HG03280 (cell line): ENCODE results near the gene PFN4.
A peak's percentile ranks its signal among the peaks of the same experiment; 100 is the strongest.
"Not testable (repeated sequence)": the region's sequence is repeated elsewhere in the genome, so short reads cannot be mapped to it uniquely, and the experiment has no call there.

Source experiments
- ATAC-seq: cut with Tn5 transposase; IDR thresholded peaks from one replicate; pipeline ENCODE4 v1.9.1; 2021; ENCODE audit warnings: mild to moderate bottlenecking, moderate library complexity; ENCODE audit not compliant: unreplicated experiment

The PFN4 gene

GRCh38 chr2:24115057-24115456, 8.1 kb downstream of the PFN4 start:
- no peak for ATAC-seq

DNA sequence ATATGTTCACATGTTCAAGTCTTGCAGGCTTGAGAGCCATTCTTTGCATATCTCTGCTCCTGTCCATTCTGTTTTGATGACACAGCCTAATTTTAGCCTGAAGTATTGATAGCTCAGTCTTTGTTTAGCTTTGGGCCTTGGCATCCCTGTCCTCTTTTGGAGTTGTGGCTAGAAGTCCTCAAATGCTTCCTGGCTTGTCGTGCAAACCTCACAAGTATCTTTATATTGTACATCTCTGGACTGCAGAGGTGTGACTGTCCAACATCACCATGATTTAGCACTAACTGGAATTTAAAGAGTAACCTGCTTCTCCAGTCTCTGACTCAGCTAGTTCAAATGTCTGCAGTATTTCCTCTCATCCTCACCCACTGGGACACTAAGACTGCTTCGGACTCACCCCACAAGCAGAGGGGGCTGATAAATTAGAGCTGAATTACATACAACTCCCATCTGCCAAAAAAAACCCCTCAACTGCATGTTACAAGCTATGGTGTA, 11.7 kb downstream of the PFN4 start:
- ATAC-seq, result no peak

GRCh38 chr2:24110660-24111303, 12.4 kb downstream of the PFN4 start:
- no peak for ATAC-seq

DNA sequence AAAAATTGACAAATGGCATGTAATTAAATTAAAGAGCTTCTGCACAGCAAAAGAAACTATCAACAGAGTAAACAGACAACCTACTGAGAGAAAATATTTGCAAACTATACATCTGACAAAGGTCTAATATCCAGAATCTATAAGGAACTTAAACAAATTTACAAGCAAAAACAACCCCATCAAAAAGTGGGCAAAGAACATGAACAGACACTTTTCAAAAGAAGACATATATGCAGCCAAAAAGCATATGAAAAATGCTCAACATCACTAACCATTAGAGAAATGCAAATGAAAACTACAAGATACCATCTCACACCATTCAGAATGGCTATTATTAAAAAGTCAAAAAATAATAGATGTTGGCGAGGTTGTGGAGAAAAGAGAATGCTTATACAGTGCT, 13.7 kb downstream of the PFN4 start:
- ATAC-seq, result not testable (repeated sequence)

DNA sequence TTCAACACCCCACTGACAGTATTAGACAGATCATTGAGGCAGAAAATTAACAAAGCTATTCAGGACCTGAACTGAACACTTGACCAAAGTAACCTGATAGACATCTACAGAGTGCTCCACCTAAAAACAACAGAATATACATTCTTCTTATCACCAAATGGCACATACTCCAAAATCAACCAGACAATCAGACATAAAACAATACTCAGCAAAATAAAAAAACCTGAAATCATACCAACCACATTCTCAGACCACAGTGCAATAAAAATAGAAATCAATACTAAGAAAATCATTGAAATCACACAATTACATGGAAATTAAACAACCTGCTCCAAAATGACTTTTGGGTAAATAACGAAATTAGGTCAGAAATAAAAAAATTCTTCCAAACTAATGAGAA, 15.8 kb downstream of the PFN4 start:
- no peak for ATAC-seq

- no peak for ATAC-seq
Observed at GRCh38 chr2:24106786-24107185, 16.3 kb downstream of the PFN4 start.

DNA sequence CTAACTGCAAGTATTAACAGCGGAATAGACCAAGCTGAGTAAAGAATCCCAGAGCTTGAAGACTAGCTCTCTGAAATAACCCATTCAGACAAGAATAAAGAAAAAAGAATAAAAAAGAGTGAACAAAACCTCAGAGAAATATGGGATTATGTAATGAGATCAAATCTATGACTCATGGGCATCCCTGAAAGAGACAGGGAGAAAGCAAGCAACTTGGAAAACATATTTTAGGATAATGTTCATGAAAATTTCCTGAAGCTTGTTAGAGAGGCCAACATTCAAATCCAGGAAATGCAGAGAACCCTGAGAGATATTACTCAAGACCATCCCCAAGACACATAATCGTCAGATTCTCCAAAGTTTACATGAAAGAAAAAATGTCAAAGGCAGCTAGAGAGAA, 17.3 kb downstream of the PFN4 start:
- ATAC-seq, result no peak

GRCh38 chr2:24104906-24105305, 18.2 kb downstream of the PFN4 start:
- no peak for ATAC-seq

GRCh38 chr2:24104110-24104650, 19.0 kb downstream of the PFN4 start:
- no peak for ATAC-seq

GRCh38 chr2:24102677-24103076, 20.5 kb downstream of the PFN4 start:
- ATAC-seq, result no peak

- ATAC-seq, result no peak
Observed at GRCh38 chr2:24101992-24102391, 21.1 kb downstream of the PFN4 start.

DNA sequence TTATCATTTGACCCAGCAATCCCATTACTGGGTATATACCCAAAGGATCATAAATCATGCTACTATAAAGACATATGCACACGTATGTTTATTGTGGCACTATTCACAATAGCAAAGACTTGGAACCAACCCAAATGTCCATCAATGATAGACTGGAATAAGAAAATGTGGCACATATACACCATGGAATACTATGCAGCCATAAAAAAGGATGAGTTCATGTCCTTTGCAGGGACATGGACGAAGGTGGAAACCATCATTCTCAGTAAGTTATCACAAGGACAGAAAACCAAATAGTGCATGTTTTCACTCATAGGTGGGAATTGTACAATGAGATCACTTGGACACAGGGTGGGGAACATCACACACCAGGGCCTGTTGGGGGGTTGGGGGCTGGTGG, 22.4 kb downstream of the PFN4 start:
- not testable (repeated sequence) for ATAC-seq

GRCh38 chr2:24095171-24095677, 27.9 kb downstream of the PFN4 start:
- not testable (repeated sequence) for ATAC-seq

DNA sequence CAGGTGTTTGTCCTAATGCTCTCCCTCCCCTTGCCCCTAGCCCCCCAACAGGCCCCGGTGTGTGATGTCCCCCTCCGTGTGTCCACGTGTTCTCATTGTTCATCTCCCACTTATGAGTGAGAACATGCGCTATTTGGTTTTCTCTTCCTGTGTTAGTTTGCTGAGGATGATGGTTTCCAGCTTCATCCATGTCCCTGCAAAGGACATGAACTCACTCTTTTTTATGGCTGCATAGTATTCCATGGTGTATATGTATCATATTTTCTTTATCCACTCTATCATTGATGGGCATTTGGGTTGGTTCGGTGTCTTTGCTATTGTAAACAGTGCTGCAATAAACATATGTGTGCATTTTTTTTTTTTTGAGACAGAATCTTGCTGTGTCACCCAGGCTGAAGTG, 29.9 kb downstream of the PFN4 start:
- not testable (repeated sequence) for ATAC-seq

- no peak for ATAC-seq
Observed at GRCh38 chr2:24088821-24089359, 34.2 kb downstream of the PFN4 start.

DNA sequence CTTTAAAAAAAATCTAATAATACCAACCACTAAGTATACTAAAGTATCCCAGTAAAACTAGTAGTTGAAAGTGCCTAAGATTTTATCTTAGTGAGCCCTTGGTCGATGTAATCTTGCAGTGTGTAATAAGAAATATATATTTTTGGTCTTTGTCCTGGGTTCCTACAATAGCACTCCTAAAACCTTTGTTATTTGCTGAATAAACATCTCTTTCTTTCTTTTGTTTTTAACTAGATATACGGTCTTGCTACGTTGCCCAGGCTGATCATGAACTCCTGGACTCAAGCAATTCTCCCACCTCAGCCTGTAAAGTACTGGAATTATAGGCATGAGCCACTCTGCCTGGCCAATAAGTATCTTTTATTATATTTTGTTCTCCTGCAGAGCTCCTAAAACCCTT, 36.1 kb downstream of the PFN4 start:
- ATAC-seq, result no peak

DNA sequence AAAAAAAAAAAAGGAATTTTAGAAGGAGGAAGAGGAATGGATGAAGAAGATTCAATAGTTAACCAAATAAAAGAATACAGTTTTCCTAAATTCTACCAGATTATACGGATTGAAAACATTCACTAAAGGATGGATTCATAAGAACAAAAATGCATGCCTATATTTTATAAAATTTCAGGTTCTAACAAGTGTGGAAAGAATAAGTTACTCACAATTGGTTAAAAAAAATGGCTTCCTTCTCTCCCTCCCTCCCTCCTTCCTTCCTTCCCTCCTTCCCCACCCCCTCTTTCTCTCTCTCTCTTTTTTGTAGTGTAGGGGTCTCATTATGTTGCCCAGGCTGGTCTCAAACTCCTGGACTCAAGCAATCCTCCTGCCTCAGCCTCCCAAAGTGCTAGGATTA, 36.9 kb downstream of the PFN4 start:
- ATAC-seq, result no peak

GRCh38 chr2:24085200-24085489, 38.0 kb downstream of the PFN4 start:
- no peak for ATAC-seq

- peak; percentile 76 for ATAC-seq
Observed at GRCh38 chr2:24084386-24085199, 38.5 kb downstream of the PFN4 start, which contains the start of gene TP53I3. Gene TP53I3 (minus strand): TSS chr2:24084834. CDS start chr2:24084326, 508 bp downstream.

- peak; percentile 82 for ATAC-seq
Observed at GRCh38 chr2:24083567-24084385, 39.4 kb downstream of the PFN4 start.
